ENCODE measurements around the gene SIL1. TPM values are rescaled to one million over a fixed set of nuclear protein-coding genes. Genes with fewer than 3 reads are reported as not detected.
"Not testable (repeated sequence)": the region's sequence is repeated elsewhere in the genome, so short reads cannot be mapped to it uniquely, and the experiment has no call there.

The SIL1 gene
- total and polyA plus RNA-seq, 2 donors (not counting 1 experiment from before 2014, with no cell fraction given), result 66.4 to 85.5 TPM

DNA sequence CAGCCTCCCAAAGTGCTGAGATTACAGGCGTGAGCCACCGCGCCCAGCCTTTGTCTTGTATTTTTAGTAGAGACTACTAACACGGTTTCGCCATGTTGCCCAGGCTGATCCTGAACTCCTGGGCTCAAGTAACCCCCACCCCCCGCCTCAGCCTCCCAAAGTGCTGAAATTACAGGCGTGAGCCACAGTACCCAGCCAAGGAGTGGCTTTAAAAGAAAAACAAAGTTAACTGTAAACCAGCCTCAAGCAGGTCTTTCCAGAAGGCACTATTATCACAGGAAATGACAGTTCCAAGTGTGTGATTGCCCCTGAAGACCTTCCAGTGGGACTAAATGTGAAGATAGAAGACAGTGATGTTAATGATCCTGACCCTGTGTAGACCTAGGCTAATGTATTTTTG, 31.1 kb downstream of the SIL1 start:
- Histone ChIP-seq H4K20me1 (ENCODE audit: control insufficient read depth, extremely low read depth, insufficient read depth, low read length) (no peaks in the 10 kb centered on the region), H3K4me3 (replicated peaks in 1 of 4; ENCODE audit: control extremely low read depth in 1 of 4, insufficient read depth in 1 of 4, low read depth in 3 of 4, low read length in 4 of 4) (no peak overlapping the region), H3K9ac (ENCODE audit: insufficient read depth, low read length) (no peak overlapping the region), H3K9me3 (ENCODE audit: control insufficient read depth, insufficient read depth, low read depth, low read length) (no peaks in the 10 kb centered on the region), H3K79me2 (ENCODE audit: control insufficient read depth, insufficient read depth, low read length) (no peaks in the 10 kb centered on the region), H3K36me3 (ENCODE audit: control insufficient read depth, insufficient read depth, low read length) (no peaks in the 10 kb centered on the region), H2AFZ (ENCODE audit: low read length) (no peak overlapping the region), H3K27me3 (ENCODE audit: control insufficient read depth, insufficient read depth, low read length) (no peaks in the 10 kb centered on the region), H3K4me2 (ENCODE audit: extremely low read depth, insufficient read depth, low read length) (no peak overlapping the region), H3K27ac (ENCODE audit: insufficient read depth, low read length) (no peak overlapping the region), H3K4me1 (ENCODE audit: control insufficient read depth, extremely low read depth, insufficient read depth, low read length) (no peaks in the 10 kb centered on the region)
- TF ChIP-seq EZH2 (IDR thresholded peaks at IDR 0.05; ENCODE audit: low read length, missing control alignments), result no peak
- TF ChIP-seq, protein P1, sequence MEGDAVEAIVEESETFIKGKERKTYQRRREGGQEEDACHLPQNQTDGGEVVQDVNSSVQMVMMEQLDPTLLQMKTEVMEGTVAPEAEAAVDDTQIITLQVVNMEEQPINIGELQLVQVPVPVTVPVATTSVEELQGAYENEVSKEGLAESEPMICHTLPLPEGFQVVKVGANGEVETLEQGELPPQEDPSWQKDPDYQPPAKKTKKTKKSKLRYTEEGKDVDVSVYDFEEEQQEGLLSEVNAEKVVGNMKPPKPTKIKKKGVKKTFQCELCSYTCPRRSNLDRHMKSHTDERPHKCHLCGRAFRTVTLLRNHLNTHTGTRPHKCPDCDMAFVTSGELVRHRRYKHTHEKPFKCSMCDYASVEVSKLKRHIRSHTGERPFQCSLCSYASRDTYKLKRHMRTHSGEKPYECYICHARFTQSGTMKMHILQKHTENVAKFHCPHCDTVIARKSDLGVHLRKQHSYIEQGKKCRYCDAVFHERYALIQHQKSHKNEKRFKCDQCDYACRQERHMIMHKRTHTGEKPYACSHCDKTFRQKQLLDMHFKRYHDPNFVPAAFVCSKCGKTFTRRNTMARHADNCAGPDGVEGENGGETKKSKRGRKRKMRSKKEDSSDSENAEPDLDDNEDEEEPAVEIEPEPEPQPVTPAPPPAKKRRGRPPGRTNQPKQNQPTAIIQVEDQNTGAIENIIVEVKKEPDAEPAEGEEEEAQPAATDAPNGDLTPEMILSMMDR (conservative IDR thresholded peaks at IDR 0.05 in 1 of 2, IDR thresholded peaks at IDR 0.05 in 1 of 2; ENCODE audit: low read depth in 1 of 2, low read length in 2 of 2), result no peak
- DNase-seq (ENCODE audit: low read depth in 2 of 2), result no peak

GRCh38 chr5:139164897-139165296, 33.3 kb downstream of the SIL1 start:
- H4K20me1 ChIP-seq (ENCODE audit: control insufficient read depth, extremely low read depth, insufficient read depth, low read length); H2AFZ ChIP-seq (ENCODE audit: low read length); H3K4me3 ChIP-seq (replicated peaks in 1 of 4; ENCODE audit: control extremely low read depth in 1 of 4, insufficient read depth in 1 of 4, low read depth in 3 of 4, low read length in 4 of 4); H3K4me1 ChIP-seq (ENCODE audit: control insufficient read depth, extremely low read depth, insufficient read depth, low read length); H3K79me2 ChIP-seq (ENCODE audit: control insufficient read depth, insufficient read depth, low read length); DNase-seq (ENCODE audit: low read depth in 2 of 2); H3K4me2 ChIP-seq (ENCODE audit: extremely low read depth, insufficient read depth, low read length); H3K36me3 ChIP-seq (ENCODE audit: control insufficient read depth, insufficient read depth, low read length); H3K27me3 ChIP-seq (ENCODE audit: control insufficient read depth, insufficient read depth, low read length); H3K27ac ChIP-seq (ENCODE audit: insufficient read depth, low read length); H3K9me3 ChIP-seq (ENCODE audit: control insufficient read depth, insufficient read depth, low read depth, low read length); H3K9ac ChIP-seq (ENCODE audit: insufficient read depth, low read length): not testable (repeated sequence)

GRCh38 chr5:139164020-139164419, 34.1 kb downstream of the SIL1 start:
- Histone ChIP-seq H2AFZ (ENCODE audit: low read length) (no peak overlapping the region), H3K79me2 (ENCODE audit: control insufficient read depth, insufficient read depth, low read length) (no peaks in the 10 kb centered on the region), H3K4me2 (ENCODE audit: extremely low read depth, insufficient read depth, low read length) (no peak overlapping the region)

More at GRCh38 chr5:139164020-139164419, 34.1 kb downstream of the SIL1 start:
- no peak for DNase-seq (ENCODE audit: low read depth in 2 of 2)
- H3K9ac ChIP-seq (ENCODE audit: insufficient read depth, low read length), result no peak overlapping the region
- H3K9me3 ChIP-seq (ENCODE audit: control insufficient read depth, insufficient read depth, low read depth, low read length), result no peaks in the 10 kb centered on the region
- H3K4me3 ChIP-seq (replicated peaks in 1 of 4; ENCODE audit: control extremely low read depth in 1 of 4, insufficient read depth in 1 of 4, low read depth in 3 of 4, low read length in 4 of 4), result no peak overlapping the region
- H3K27me3 ChIP-seq (ENCODE audit: control insufficient read depth, insufficient read depth, low read length), result no peaks in the 10 kb centered on the region
- H3K4me1 ChIP-seq (ENCODE audit: control insufficient read depth, extremely low read depth, insufficient read depth, low read length), result no peaks in the 10 kb centered on the region
- no peaks in the 10 kb centered on the region for H3K36me3 ChIP-seq (ENCODE audit: control insufficient read depth, insufficient read depth, low read length)
- no peaks in the 10 kb centered on the region for H4K20me1 ChIP-seq (ENCODE audit: control insufficient read depth, extremely low read depth, insufficient read depth, low read length)
- no peak for TF ChIP-seq EZH2 (IDR thresholded peaks at IDR 0.05; ENCODE audit: low read length, missing control alignments)
- TF ChIP-seq, protein P1 (conservative IDR thresholded peaks at IDR 0.05 in 1 of 2, IDR thresholded peaks at IDR 0.05 in 1 of 2; ENCODE audit: low read depth in 1 of 2, low read length in 2 of 2), result no peak
- H3K27ac ChIP-seq (ENCODE audit: insufficient read depth, low read length), result no peak overlapping the region

Data from fibroblast of lung (primary cell).